GM21786 (cell line): ENCODE results near the gene MYO5A.
"Not testable (repeated sequence)": the region's sequence is repeated elsewhere in the genome, so short reads cannot be mapped to it uniquely, and the experiment has no call there.

Source experiments
- ATAC-seq: cut with Tn5 transposase; IDR thresholded peaks from one replicate; pipeline ENCODE4 v1.9.1; 2021; ENCODE audit not compliant: unreplicated experiment

MYO5A gene

GRCh38 chr15:52528564-52529340, at the start of gene MYO5A:
MYO5A (minus strand) TSS chr15:52528880; CDS start chr15:52528806, 74 bp downstream.
- ATAC-seq = peak; percentile 78

GRCh38 chr15:52576692-52577091, 48.0 kb upstream of the MYO5A start:
- ATAC-seq = no peak

GRCh38 chr15:52575573-52575972, 46.9 kb upstream of the MYO5A start:
- ATAC-seq = not testable (repeated sequence)

- no peak for ATAC-seq
Observed at GRCh38 chr15:52575072-52575471, 46.4 kb upstream of the MYO5A start.

GRCh38 chr15:52574623-52575022, 45.9 kb upstream of the MYO5A start:
- not testable (repeated sequence) for ATAC-seq

- peak; percentile 73 for ATAC-seq
Observed at GRCh38 chr15:52568601-52569585, 40.2 kb upstream of the MYO5A start, which contains the start of gene ARPP19. ARPP19 (minus strand) TSS chr15:52569030; CDS start chr15:52568892, 138 bp downstream.

GRCh38 chr15:52567871-52568600, 39.4 kb upstream of the MYO5A start:
- no peak for ATAC-seq

- ATAC-seq = no peak
Observed at GRCh38 chr15:52566889-52567288, 38.2 kb upstream of the MYO5A start.

- ATAC-seq = peak; percentile 38
Observed at GRCh38 chr15:52565417-52566358, 37.0 kb upstream of the MYO5A start.

GRCh38 chr15:52563501-52564060, 34.9 kb upstream of the MYO5A start:
- ATAC-seq = no peak

- ATAC-seq = no peak
Observed at GRCh38 chr15:52559575-52559974, 30.9 kb upstream of the MYO5A start.

GRCh38 chr15:52559022-52559421, 30.3 kb upstream of the MYO5A start:
- ATAC-seq = no peak

- ATAC-seq = peak; percentile 87
Observed at GRCh38 chr15:52558196-52558595, 29.5 kb upstream of the MYO5A start.

GRCh38 chr15:52557274-52557641, 28.6 kb upstream of the MYO5A start:
- no peak for ATAC-seq

- no peak for ATAC-seq
Observed at GRCh38 chr15:52556524-52557273, 28.0 kb upstream of the MYO5A start.

- no peak for ATAC-seq
Observed at GRCh38 chr15:52552303-52552702, 23.6 kb upstream of the MYO5A start.

GRCh38 chr15:52551762-52552161, 23.1 kb upstream of the MYO5A start:
- no peak for ATAC-seq

GRCh38 chr15:52551186-52551585, 22.5 kb upstream of the MYO5A start:
- ATAC-seq = not testable (repeated sequence)
